SK-N-SH (cell line): ENCODE data around the gene RBPJL.

Experiments
- CTCF ChIP-seq: fragments of 200-600 bp; sonication (generic); IDR thresholded peaks from 2 replicates; pipeline ENCODE4 v1.6.1; 2017; ENCODE audit warnings: antibody characterized with exemption, mild to moderate bottlenecking, moderate library complexity
- EP300 ChIP-seq, 2 experiments: IDR thresholded peaks; 2 replicates each; pipeline versions ENCODE4 v1.4.0 to v1.6.1; 2012; ENCODE audit warnings: borderline replicate concordance in 1 of 2, low read depth in 1 of 2, low read length in 1 of 2
- EZH2phosphoT487 ChIP-seq: fragments of 200-600 bp; sonication (generic); IDR thresholded peaks from 2 replicates; pipeline ENCODE4 v1.6.1; 2017; ENCODE audit warnings: low read depth, mixed run types, mild to moderate bottlenecking, antibody characterized with exemption, moderate library complexity, borderline replicate concordance
- FOSL2 ChIP-seq: IDR thresholded peaks from 2 replicates; pipeline ENCODE4 v1.4.0; 2012; ENCODE audit warnings: low read depth, mild to moderate bottlenecking, moderate library complexity, borderline replicate concordance
- GABPA ChIP-seq: IDR thresholded peaks from 2 replicates; pipeline ENCODE4 v1.4.0; 2012; ENCODE audit warnings: low read depth, mild to moderate bottlenecking
- JUND ChIP-seq: IDR thresholded peaks from 2 replicates; pipeline ENCODE4 v1.4.0; 2012
- MXI1 ChIP-seq: IDR thresholded peaks from 2 replicates; pipeline ENCODE4 v1.6.1; 2012; ENCODE audit warnings: mild to moderate bottlenecking, low read depth, low read length, improper control_type of control experiment
- NRF1 ChIP-seq: IDR thresholded peaks from 2 replicates; pipeline ENCODE4 v1.6.1; 2012; ENCODE audit warnings: low read depth, mild to moderate bottlenecking, low read length
- PBX3 ChIP-seq: IDR thresholded peaks from 2 replicates; pipeline ENCODE4; 2012
- POLR2AphosphoS5 ChIP-seq: IDR thresholded peaks from 2 replicates; pipeline ENCODE4 v1.6.1; 2012; ENCODE audit warnings: low read depth, low read length
- RAD21 ChIP-seq: IDR thresholded peaks from 2 replicates; pipeline ENCODE4 v1.6.1; 2012; ENCODE audit warnings: mild to moderate bottlenecking, low read length
- RFX5 ChIP-seq: IDR thresholded peaks from 2 replicates; pipeline ENCODE4 v1.6.1; 2012; ENCODE audit warnings: mild to moderate bottlenecking, improper control_type of control experiment, low read length
- TEAD4 ChIP-seq: IDR thresholded peaks from 2 replicates; pipeline ENCODE4 v1.4.0; 2012; ENCODE audit warnings: mild to moderate bottlenecking, borderline replicate concordance; ENCODE audit not compliant: insufficient read depth
- TF ChIP-seq, protein P1 (sequence below): IDR thresholded peaks from 2 replicates; pipeline ENCODE4 v1.6.1; 2012; ENCODE audit warnings: mild to moderate bottlenecking, low read depth, low read length, moderate library complexity

GRCh38 chr20:45269056-45269455 lies 37.6 kb upstream of the RBPJL start:
- TF ChIP-seq EZH2phosphoT487 (no peak), POLR2AphosphoS5 (no peak), CTCF (no peak), GABPA (no peak), RAD21 (no peak), JUND (no peak), EP300 (IDR thresholded peaks at IDR 0.05; ENCODE audit: borderline replicate concordance in 1 of 2, low read depth in 1 of 2, low read length in 1 of 2) (no peak), RFX5 (no peak), PBX3 (no peak), TEAD4 (no peak), FOSL2 (no peak), MXI1 (no peak), NRF1 (no peak)
- TF ChIP-seq, protein P1, sequence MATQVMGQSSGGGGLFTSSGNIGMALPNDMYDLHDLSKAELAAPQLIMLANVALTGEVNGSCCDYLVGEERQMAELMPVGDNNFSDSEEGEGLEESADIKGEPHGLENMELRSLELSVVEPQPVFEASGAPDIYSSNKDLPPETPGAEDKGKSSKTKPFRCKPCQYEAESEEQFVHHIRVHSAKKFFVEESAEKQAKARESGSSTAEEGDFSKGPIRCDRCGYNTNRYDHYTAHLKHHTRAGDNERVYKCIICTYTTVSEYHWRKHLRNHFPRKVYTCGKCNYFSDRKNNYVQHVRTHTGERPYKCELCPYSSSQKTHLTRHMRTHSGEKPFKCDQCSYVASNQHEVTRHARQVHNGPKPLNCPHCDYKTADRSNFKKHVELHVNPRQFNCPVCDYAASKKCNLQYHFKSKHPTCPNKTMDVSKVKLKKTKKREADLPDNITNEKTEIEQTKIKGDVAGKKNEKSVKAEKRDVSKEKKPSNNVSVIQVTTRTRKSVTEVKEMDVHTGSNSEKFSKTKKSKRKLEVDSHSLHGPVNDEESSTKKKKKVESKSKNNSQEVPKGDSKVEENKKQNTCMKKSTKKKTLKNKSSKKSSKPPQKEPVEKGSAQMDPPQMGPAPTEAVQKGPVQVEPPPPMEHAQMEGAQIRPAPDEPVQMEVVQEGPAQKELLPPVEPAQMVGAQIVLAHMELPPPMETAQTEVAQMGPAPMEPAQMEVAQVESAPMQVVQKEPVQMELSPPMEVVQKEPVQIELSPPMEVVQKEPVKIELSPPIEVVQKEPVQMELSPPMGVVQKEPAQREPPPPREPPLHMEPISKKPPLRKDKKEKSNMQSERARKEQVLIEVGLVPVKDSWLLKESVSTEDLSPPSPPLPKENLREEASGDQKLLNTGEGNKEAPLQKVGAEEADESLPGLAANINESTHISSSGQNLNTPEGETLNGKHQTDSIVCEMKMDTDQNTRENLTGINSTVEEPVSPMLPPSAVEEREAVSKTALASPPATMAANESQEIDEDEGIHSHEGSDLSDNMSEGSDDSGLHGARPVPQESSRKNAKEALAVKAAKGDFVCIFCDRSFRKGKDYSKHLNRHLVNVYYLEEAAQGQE: no peak
